GM13976 (cell line): ENCODE data around the gene STUM.

Experiments
- DNase-seq: peaks from one replicate; pipeline ENCODE4 v3.0.0; 2012; ENCODE audit warnings: low spot score
- in situ Hi-C: fragments of 300-500 bp; cut with MboI; formaldehyde crosslinking; loops from one replicate; pipeline ENCODE4 v1.12.0; 2022; ENCODE audit warnings: low sequenced_read_pairs, mixed read lengths, inconsistent platforms; ENCODE audit not compliant: unreplicated experiment
- TF ChIP-seq, protein P1 (sequence below): IDR thresholded peaks from 2 replicates; pipeline ENCODE4 v1.5.1; 2012; ENCODE audit warnings: borderline replicate concordance, mild to moderate bottlenecking; ENCODE audit not compliant: insufficient read depth; ENCODE audit errors: extremely low read depth, missing control alignments, control extremely low read depth

Gene STUM

DNA sequence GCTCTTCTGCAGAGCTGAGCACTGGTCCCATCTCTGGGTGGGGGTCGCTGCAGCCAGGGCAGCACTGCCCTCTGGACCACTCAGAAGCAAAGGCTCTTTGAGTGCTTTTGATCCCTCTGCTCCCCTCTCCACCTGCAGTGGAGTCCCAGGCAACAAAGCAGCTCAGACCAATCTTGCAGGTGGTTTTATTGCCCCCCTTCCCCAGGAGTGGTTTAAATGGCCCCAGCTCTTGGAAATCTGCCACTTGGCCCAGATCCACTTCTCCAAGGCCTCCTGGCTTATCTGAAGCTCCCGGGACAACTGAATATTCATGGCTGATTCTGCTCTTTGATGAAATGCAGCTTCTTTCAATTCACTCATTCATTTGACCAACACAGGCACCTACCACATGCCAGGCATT, 2.7 kb downstream of the STUM start:
- in situ Hi-C loops: no loop called here
- DNase-seq: no peak
- TF ChIP-seq, protein P1, sequence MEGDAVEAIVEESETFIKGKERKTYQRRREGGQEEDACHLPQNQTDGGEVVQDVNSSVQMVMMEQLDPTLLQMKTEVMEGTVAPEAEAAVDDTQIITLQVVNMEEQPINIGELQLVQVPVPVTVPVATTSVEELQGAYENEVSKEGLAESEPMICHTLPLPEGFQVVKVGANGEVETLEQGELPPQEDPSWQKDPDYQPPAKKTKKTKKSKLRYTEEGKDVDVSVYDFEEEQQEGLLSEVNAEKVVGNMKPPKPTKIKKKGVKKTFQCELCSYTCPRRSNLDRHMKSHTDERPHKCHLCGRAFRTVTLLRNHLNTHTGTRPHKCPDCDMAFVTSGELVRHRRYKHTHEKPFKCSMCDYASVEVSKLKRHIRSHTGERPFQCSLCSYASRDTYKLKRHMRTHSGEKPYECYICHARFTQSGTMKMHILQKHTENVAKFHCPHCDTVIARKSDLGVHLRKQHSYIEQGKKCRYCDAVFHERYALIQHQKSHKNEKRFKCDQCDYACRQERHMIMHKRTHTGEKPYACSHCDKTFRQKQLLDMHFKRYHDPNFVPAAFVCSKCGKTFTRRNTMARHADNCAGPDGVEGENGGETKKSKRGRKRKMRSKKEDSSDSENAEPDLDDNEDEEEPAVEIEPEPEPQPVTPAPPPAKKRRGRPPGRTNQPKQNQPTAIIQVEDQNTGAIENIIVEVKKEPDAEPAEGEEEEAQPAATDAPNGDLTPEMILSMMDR: no peak

DNA sequence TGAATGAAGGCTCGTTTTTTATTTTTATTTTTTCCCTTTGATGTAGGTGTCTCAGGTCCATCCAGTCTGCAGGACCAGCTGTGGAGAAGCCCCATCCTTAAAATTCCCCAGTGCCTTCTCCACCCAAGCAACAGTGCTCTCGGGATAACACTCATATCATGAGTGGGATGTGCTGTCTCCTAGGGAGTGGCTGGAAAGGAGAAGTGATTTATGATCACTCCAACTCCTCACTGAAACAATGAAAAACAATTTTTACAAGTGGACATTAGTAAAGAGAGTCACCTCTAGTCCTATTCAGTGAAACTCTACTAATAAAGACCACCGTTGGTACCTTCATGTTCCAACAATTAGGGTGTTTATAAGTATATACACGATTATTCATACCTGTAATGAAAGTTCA, 3.5 kb downstream of the STUM start:
- in situ Hi-C loops: no loop called here

DNA sequence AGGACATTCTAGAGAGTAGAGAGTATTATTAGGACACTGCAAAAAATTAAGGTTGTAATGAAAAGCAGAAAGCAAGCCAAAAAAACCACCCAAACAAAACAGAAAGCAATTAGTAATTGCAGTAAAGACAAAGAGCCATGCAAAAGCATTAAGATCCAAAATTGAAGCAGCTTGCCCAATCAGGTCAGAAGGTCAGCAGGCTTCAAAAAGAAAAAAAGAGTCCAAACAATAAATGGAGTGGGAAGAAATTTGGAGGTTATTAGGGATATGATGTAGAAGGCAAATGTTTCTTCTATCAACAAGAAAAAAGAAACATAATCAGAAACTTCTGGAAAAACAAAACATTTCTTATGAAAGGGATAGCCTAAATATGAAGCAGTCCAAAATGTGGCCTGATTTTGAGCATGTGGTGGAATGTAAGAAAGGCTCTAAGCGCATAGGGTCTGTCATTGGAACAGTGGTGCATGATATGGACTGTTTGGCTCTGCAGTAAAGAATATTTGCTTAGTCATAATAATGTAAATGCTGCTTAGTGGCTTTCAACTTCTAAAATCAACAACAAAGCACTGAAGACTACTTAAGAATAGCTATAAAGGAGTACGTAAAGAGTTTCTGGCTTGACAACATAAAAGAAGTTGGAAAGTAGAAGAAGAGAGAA, 4.8 kb downstream of the STUM start:
- in situ Hi-C loops: no loop called here

More for the DNA sequence above, 3.5 kb downstream of the STUM start:
- TF ChIP-seq, protein P1: no peak
- DNase-seq: no peak

DNA sequence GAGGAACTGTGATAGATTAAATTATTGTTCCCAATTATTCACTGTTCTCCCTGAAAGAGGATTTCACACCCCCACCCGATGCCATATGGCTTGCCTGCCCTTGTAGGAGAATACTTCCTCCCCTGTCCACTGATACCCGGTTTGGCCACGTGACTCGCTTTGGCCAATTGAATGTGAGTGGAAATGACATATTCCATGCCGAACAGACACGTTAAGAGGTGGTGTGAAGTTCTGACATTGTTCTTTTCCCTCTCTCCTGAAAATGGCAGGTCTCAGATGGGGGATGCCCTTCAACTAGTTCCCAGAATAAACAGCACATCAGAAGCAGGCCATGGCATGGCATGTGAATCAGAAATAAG, 5.3 kb downstream of the STUM start:
- no peak for DNase-seq
- in situ Hi-C loops: no loop called here
- TF ChIP-seq, protein P1: no peak

More for the DNA sequence above, 4.8 kb downstream of the STUM start:
- no peak for DNase-seq
- TF ChIP-seq, protein P1: no peak

DNA sequence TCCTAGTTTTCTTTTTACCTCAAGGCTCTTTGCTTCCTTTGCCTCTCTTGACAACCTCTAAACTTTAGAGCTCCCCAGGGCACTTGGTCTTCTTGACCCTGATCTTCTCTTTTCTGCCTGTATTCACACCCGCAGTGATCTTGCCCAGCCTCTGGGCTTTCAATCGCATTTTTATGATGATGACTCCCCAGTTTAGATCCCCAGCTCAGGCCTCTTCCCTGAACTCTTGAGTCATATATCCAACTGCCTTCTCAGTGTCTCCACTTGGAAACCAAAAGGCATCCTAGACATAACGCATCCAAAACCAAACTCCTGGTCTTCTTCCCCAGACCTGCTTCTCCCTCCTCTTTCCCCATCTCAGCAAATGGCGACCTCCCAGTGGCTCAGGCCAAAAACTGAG, 6.5 kb downstream of the STUM start:
- in situ Hi-C loops: no loop called here
- DNase-seq: no peak
- TF ChIP-seq, protein P1: no peak

DNA sequence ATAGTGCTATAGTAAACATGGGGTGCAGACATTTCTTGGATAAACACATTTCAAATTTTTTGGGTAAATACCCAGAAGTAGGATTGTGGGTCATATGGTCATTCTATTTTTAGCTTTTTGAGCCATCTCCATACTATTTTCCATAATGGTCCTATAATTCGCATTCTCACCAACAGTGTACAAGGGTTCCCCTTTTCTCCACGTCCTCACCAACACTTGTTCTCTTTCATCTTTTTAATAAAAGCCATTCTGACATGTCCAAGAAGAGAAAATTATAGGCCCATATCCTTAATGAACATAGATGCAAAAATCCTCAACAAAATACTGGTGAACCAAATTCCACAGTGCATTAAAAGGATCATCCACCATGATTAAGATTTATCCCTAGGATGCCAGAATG, 8.9 kb downstream of the STUM start:
- DNase-seq: no peak
- TF ChIP-seq, protein P1: no peak
- in situ Hi-C loops: no loop called here
